H9 (cell line): ENCODE data around the gene RPL23. TPM values are rescaled to one million over a fixed set of nuclear protein-coding genes. Genes with fewer than 3 reads are reported as not detected.
A peak's percentile ranks its signal among the peaks of the same experiment; 100 is the strongest.

Experiments
- DNase-seq: peaks from one replicate; pipeline ENCODE4 v3.0.0-alpha.2; 2017
- H2AFZ ChIP-seq: one replicate; pipeline ENCODE4 v1.6.1; 2013; ENCODE audit warnings: mild to moderate bottlenecking, low read length, control low read depth, moderate library complexity
- H2AK5ac ChIP-seq: 2 replicates; pipeline ENCODE4 v1.6.1; 2013; ENCODE audit warnings: low read length, control low read depth, mixed read lengths; ENCODE audit not compliant: insufficient read length
- H2BK120ac ChIP-seq: one replicate; pipeline ENCODE4 v1.6.1; 2013; ENCODE audit warnings: low read depth, mild to moderate bottlenecking, low read length, control low read depth, inconsistent platforms; ENCODE audit not compliant: poor library complexity, severe bottlenecking
- H2BK12ac ChIP-seq: 2 replicates; pipeline ENCODE4 v1.6.1; 2013; ENCODE audit warnings: low read length, control low read depth, mixed read lengths, low read depth; ENCODE audit not compliant: insufficient read length
- H2BK15ac ChIP-seq: 2 replicates; pipeline ENCODE4 v1.6.1; 2013; ENCODE audit warnings: low read depth, low read length, control low read depth
- H2BK20ac ChIP-seq: one replicate; pipeline ENCODE4 v1.6.1; 2013; ENCODE audit warnings: low read depth, mild to moderate bottlenecking, low read length, control low read depth, inconsistent platforms; ENCODE audit not compliant: poor library complexity, severe bottlenecking
- H2BK5ac ChIP-seq: 2 replicates; pipeline ENCODE4 v1.6.1; 2013; ENCODE audit warnings: low read length, control low read depth, mixed read lengths; ENCODE audit not compliant: insufficient read length
- H3K14ac ChIP-seq: 2 replicates; pipeline ENCODE4 v1.6.1; 2013; ENCODE audit warnings: low read length, control low read depth; ENCODE audit not compliant: insufficient read depth
- H3K18ac ChIP-seq: 2 replicates; pipeline ENCODE4 v1.6.1; 2013; ENCODE audit warnings: low read depth, mild to moderate bottlenecking, mixed read lengths, low read length, control low read depth; ENCODE audit not compliant: insufficient read length
- H3K23ac ChIP-seq: 2 replicates; pipeline ENCODE4 v1.6.1; 2013; ENCODE audit warnings: low read length, control low read depth, mixed read lengths, low read depth; ENCODE audit not compliant: insufficient read length
- H3K23me2 ChIP-seq: 2 replicates; pipeline ENCODE4 v1.6.1; 2013; ENCODE audit warnings: low read depth, mild to moderate bottlenecking, mixed read lengths, low read length, control low read depth; ENCODE audit not compliant: insufficient read length, poor library complexity, severe bottlenecking
- H3K27ac ChIP-seq: 2 replicates; pipeline ENCODE4 v1.5.1; 2013; ENCODE audit warnings: low read length, control low read depth, mixed read lengths, low read depth; ENCODE audit not compliant: insufficient read length
- H3K27me3 ChIP-seq: 2 replicates; pipeline ENCODE4 v1.6.1; 2013; ENCODE audit warnings: low read length, control low read depth, inconsistent platforms; ENCODE audit not compliant: insufficient read depth
- H3K4ac ChIP-seq: 2 replicates; pipeline ENCODE4 v1.6.1; 2013; ENCODE audit warnings: low read depth, mild to moderate bottlenecking, control low read depth, inconsistent platforms, low read length, moderate library complexity
- H3K4me1 ChIP-seq: 2 replicates; pipeline ENCODE4 v1.6.1; 2013; ENCODE audit warnings: low read length, control low read depth, inconsistent platforms; ENCODE audit not compliant: insufficient read depth
- H3K4me2 ChIP-seq: 2 replicates; pipeline ENCODE4 v1.6.1; 2013; ENCODE audit warnings: low read length, control low read depth, mixed read lengths; ENCODE audit not compliant: insufficient read length, insufficient read depth
- H3K56ac ChIP-seq: 2 replicates; pipeline ENCODE4 v1.6.1; 2013; ENCODE audit warnings: low read depth, mild to moderate bottlenecking, mixed read lengths, low read length, control low read depth; ENCODE audit not compliant: insufficient read length
- H3K79me1 ChIP-seq: 2 replicates; pipeline ENCODE4 v1.6.1; 2013; ENCODE audit warnings: low read depth, mild to moderate bottlenecking, moderate library complexity, low read length, control low read depth, inconsistent platforms; ENCODE audit not compliant: insufficient read depth, poor library complexity, severe bottlenecking
- H3K79me2 ChIP-seq: 2 replicates; pipeline ENCODE4 v1.6.1; 2013; ENCODE audit warnings: low read length, control low read depth, inconsistent platforms; ENCODE audit not compliant: insufficient read depth
- H3K9ac ChIP-seq: 2 replicates; pipeline ENCODE4 v1.6.1; 2013; ENCODE audit warnings: low read length, control low read depth, mixed read lengths; ENCODE audit not compliant: insufficient read length; ENCODE audit errors: extremely low read depth
- H3K9me3 ChIP-seq: one replicate; pipeline ENCODE4 v1.6.1; 2013; ENCODE audit warnings: low read depth, low read length, inconsistent platforms; ENCODE audit not compliant: control insufficient read depth
- H3T11ph ChIP-seq: one replicate; pipeline ENCODE4 v1.6.1; 2013; ENCODE audit warnings: mild to moderate bottlenecking, low read length, control low read depth, inconsistent platforms
- H4K20me1 ChIP-seq: one replicate; pipeline ENCODE4 v1.6.1; 2013; ENCODE audit not compliant: control insufficient read depth, insufficient read length, insufficient read depth
- H4K5ac ChIP-seq: 2 replicates; pipeline ENCODE4 v1.6.1; 2013; ENCODE audit warnings: low read depth, mild to moderate bottlenecking, mixed read lengths, low read length, control low read depth; ENCODE audit not compliant: insufficient read length
- H4K8ac ChIP-seq: replicated peaks from 2 replicates; pipeline ENCODE4 v1.6.1; 2013; ENCODE audit warnings: low read length, control low read depth, mixed read lengths, low read depth; ENCODE audit not compliant: insufficient read length
- H4K91ac ChIP-seq: 2 replicates; pipeline ENCODE4 v1.6.1; 2013; ENCODE audit warnings: low read depth, mild to moderate bottlenecking, moderate library complexity, mixed read lengths, low read length, control low read depth; ENCODE audit not compliant: insufficient read length
- H3K27ac Mint-ChIP-seq, 3 experiments: 2 replicates in 2 of 3; 3 replicates in 1 of 3; pipeline ENCODE4 v1.8.0; 2020 to 2021; ENCODE audit warnings: mixed read lengths in 3 of 3, mild to moderate bottlenecking in 1 of 3, moderate library complexity in 1 of 3
- H3K27me3 Mint-ChIP-seq: 2 replicates; pipeline ENCODE4 v1.8.0; 2021; ENCODE audit warnings: low read depth, mild to moderate bottlenecking, moderate library complexity, mixed read lengths
- H3K36me3 Mint-ChIP-seq, 3 experiments: 2 replicates in 2 of 3; 3 replicates in 1 of 3; pipeline ENCODE4 v1.8.0; 2020 to 2021; ENCODE audit warnings: low read depth in 3 of 3, mixed read lengths in 3 of 3; ENCODE audit not compliant: insufficient read depth in 1 of 3
- H3K4me1 Mint-ChIP-seq, 2 experiments: 2 replicates each; pipeline ENCODE4 v1.8.0; 2020; ENCODE audit warnings: mixed read lengths in 2 of 2
- H3K4me3 Mint-ChIP-seq, 2 experiments: 2 replicates in 1 of 2; 3 replicates in 1 of 2; pipeline ENCODE4 v1.8.0; 2020 to 2021; ENCODE audit warnings: mild to moderate bottlenecking in 2 of 2, mixed read lengths in 2 of 2, moderate library complexity in 1 of 2
- H3K9me3 Mint-ChIP-seq, 2 experiments: 2 replicates in 1 of 2; 3 replicates in 1 of 2; pipeline ENCODE4 v1.8.0; 2020; ENCODE audit warnings: mild to moderate bottlenecking in 2 of 2, mixed read lengths in 2 of 2, moderate library complexity in 1 of 2
- WGBS: extraction: QIAGEN DNeasy Blood & Tissue Kit; methylation state at CpG from one replicate; pipeline ENCODE4 v1.1.7; 2013; ENCODE audit warnings: missing lambda C conversion rate, low lambda C conversion rate, mixed read lengths; ENCODE audit not compliant: insufficient read length; ENCODE audit errors: extremely low coverage; 5-methylcytosine and 5-hydroxymethylcytosine counted together
- total RNA-seq: library from RNA; stranded (reverse); gene quantifications from 2 replicates; pipeline ENCODE4 v1.2.1, GENCODE V29; 2021
- TF ChIP-seq, protein P1 (sequence below): fragments of 200-600 bp; sonication (generic); conservative IDR thresholded peaks from 3 replicates; pipeline ENCODE4 v1.8.0; 2021; ENCODE audit warnings: antibody characterized with exemption, mild to moderate bottlenecking

The RPL23 gene
- total RNA-seq, 1 experiment from 2014 or later: 2,084 TPM

DNA sequence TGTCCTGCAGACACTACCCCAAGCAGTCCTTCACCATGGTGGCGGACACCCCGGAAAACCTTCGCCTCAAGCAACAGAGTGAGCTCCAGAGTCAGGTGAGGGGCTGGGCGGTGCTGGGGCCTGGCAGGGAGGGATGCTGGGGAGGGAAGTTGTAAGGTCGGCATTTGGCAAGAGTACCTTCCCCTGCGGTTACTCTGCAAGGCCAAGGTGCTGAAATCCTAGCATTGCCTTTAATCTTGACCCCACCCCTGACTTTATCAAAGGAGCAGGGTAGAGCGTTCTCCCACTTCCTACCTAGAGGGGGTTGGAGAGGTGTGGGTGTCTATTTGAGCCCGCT lies 36.9 kb upstream of the RPL23 start:
- H2AFZ ChIP-seq: no peak overlapping the region
- no peak overlapping the region for H3K4me2 ChIP-seq
- no peak overlapping the region for H4K5ac ChIP-seq
- no peak overlapping the region for H2BK15ac ChIP-seq
- H4K8ac ChIP-seq: no peak overlapping the region
- peak; percentile 27 for DNase-seq
- H3K36me3 Mint-ChIP-seq: peaks cover 2 to 50% (median 37%) of the 10 kb centered on the region in 3 experiments; a peak in 5 of 7 replicates
- H3K79me1 ChIP-seq: no peaks in the 10 kb centered on the region
- H4K91ac ChIP-seq: no peak overlapping the region
- no peak overlapping the region for H3K14ac ChIP-seq
- no peak overlapping the region for H2BK5ac ChIP-seq
- no peaks in the 10 kb centered on the region for H3K27me3 Mint-ChIP-seq
- no peak overlapping the region for H2BK120ac ChIP-seq
- H3K9me3 ChIP-seq: no peaks in the 10 kb centered on the region
- H3K9me3 Mint-ChIP-seq: no peaks in the 10 kb centered on the region
- WGBS: no CpG with 5 or more reads among the region's 8 CpGs
- peaks cover 18 to 25% of the 10 kb centered on the region in 2 experiments for H3K4me1 Mint-ChIP-seq
- peak overlapping the region in 1 of 3 experiments; percentile 64; a peak in 2 of 7 replicates for H3K27ac Mint-ChIP-seq
- no peak overlapping the region for H3K56ac ChIP-seq
- no peak overlapping the region for H2BK12ac ChIP-seq
- no peak overlapping the region for H3K4me3 Mint-ChIP-seq
- H3K27me3 ChIP-seq: no peaks in the 10 kb centered on the region
- H4K20me1 ChIP-seq: peaks cover 2% of the 10 kb centered on the region
- H3K4ac ChIP-seq: no peak overlapping the region
- H2AK5ac ChIP-seq: no peak overlapping the region
- H3K23ac ChIP-seq: no peak overlapping the region
- no peak overlapping the region for H3K9ac ChIP-seq
- TF ChIP-seq, protein P1, sequence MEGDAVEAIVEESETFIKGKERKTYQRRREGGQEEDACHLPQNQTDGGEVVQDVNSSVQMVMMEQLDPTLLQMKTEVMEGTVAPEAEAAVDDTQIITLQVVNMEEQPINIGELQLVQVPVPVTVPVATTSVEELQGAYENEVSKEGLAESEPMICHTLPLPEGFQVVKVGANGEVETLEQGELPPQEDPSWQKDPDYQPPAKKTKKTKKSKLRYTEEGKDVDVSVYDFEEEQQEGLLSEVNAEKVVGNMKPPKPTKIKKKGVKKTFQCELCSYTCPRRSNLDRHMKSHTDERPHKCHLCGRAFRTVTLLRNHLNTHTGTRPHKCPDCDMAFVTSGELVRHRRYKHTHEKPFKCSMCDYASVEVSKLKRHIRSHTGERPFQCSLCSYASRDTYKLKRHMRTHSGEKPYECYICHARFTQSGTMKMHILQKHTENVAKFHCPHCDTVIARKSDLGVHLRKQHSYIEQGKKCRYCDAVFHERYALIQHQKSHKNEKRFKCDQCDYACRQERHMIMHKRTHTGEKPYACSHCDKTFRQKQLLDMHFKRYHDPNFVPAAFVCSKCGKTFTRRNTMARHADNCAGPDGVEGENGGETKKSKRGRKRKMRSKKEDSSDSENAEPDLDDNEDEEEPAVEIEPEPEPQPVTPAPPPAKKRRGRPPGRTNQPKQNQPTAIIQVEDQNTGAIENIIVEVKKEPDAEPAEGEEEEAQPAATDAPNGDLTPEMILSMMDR: no peak
- H2BK20ac ChIP-seq: no peak overlapping the region
- no peak overlapping the region for H3K18ac ChIP-seq
- no peaks in the 10 kb centered on the region; the same call in 1 of the 2 replicates for H3K4me1 ChIP-seq
- no peaks in the 10 kb centered on the region for H3K23me2 ChIP-seq
- peaks cover 2% of the 10 kb centered on the region; the same call in 1 of the 2 replicates for H3K79me2 ChIP-seq
- H3T11ph ChIP-seq: no peak overlapping the region
- no peak overlapping the region for H3K27ac ChIP-seq
